ENCODE results near the gene MYL4. TPM values are rescaled to one million over a fixed set of nuclear protein-coding genes. Genes with fewer than 3 reads are reported as not detected.
"Not testable (repeated sequence)": the region's sequence is repeated elsewhere in the genome, so short reads cannot be mapped to it uniquely, and the experiment has no call there.

MYL4 gene
- total and polyA plus RNA-seq, 8 donors: 0.20 to 5.7 (median 1.7) TPM; not detected in 3

GRCh38 chr17:47179141-47179540 lies 30.0 kb upstream of the MYL4 start:
- TF ChIP-seq POLR2A (IDR thresholded peaks at IDR 0.05): no peak
- TF ChIP-seq CTCF (IDR thresholded peaks at IDR 0.05): no peak
- no peak for TF ChIP-seq POLR2AphosphoS5 (IDR thresholded peaks at IDR 0.05)
- no peak for TF ChIP-seq EP300 (IDR thresholded peaks at IDR 0.05)
- Histone ChIP-seq H3K4me1 (peaks cover 0 to 58% (median 27%) of the 10 kb centered on the region in 4 donors), H3K27ac (no peak overlapping the region), H3K4me3 (no peak overlapping the region), H3K36me3 (peaks cover 11 to 56% (median 47%) of the 10 kb centered on the region in 4 donors), H3K27me3 (no peaks in the 10 kb centered on the region), H3K9me3 (no peaks in the 10 kb centered on the region)
- WGBS, 5 donors: 78 to 100% (median 97%) methylated on average over 3 of the region's 3 CpGs
- no peak for DNase-seq
- intact Hi-C loops (cut with DNase I; ENCODE audit: low total_unique reads): no loop called here

GRCh38 chr17:47180337-47180736 lies 28.8 kb upstream of the MYL4 start:
- H3K27me3 ChIP-seq: no peaks in the 10 kb centered on the region
- no peaks in the 10 kb centered on the region for H3K9me3 ChIP-seq
- no peak overlapping the region for H3K27ac ChIP-seq
- TF ChIP-seq POLR2AphosphoS5 (IDR thresholded peaks at IDR 0.05): no peak
- no peak for TF ChIP-seq EP300 (IDR thresholded peaks at IDR 0.05)
- TF ChIP-seq CTCF (IDR thresholded peaks at IDR 0.05): no peak
- TF ChIP-seq POLR2A (IDR thresholded peaks at IDR 0.05): no peak
- 71 to 85% (median 72%) methylated on average over 1 of the region's 1 CpG for WGBS, 5 donors
- H3K4me3 ChIP-seq: no peak overlapping the region
- peaks cover 11 to 48% (median 40%) of the 10 kb centered on the region in 4 donors for H3K36me3 ChIP-seq
- intact Hi-C loops (cut with DNase I; ENCODE audit: low total_unique reads): no loop called here
- DNase-seq: no peak
- peaks cover 0 to 69% (median 33%) of the 10 kb centered on the region in 4 donors for H3K4me1 ChIP-seq

GRCh38 chr17:47180988-47181387 lies 28.2 kb upstream of the MYL4 start:
- intact Hi-C loops (cut with DNase I; ENCODE audit: low total_unique reads); H3K9me3 ChIP-seq; DNase-seq; H3K27me3 ChIP-seq; H3K4me3 ChIP-seq; H3K27ac ChIP-seq: not testable (repeated sequence)
- 97 to 100% (median 99%) methylated on average over 4 of the region's 4 CpGs for WGBS, 5 donors
- Histone ChIP-seq H3K4me1 (peaks cover 0 to 72% (median 38%) of the 10 kb centered on the region in 4 donors), H3K36me3 (peaks cover 11 to 42% (median 34%) of the 10 kb centered on the region in 4 donors)

- H3K9me3 ChIP-seq: no peaks in the 10 kb centered on the region
- no peak overlapping the region for H3K27ac ChIP-seq
- intact Hi-C loops (cut with DNase I; ENCODE audit: low total_unique reads): no loop called here
Measured at GRCh38 chr17:47184681-47185080, 24.5 kb upstream of the MYL4 start.

More at GRCh38 chr17:47184681-47185080, 24.5 kb upstream of the MYL4 start:
- peaks cover 8 to 13% (median 10%) of the 10 kb centered on the region in 4 donors for H3K36me3 ChIP-seq
- H3K27me3 ChIP-seq: no peaks in the 10 kb centered on the region
- H3K4me3 ChIP-seq: no peak overlapping the region
- TF ChIP-seq POLR2A (IDR thresholded peaks at IDR 0.05) (no peak), CTCF (IDR thresholded peaks at IDR 0.05) (no peak), POLR2AphosphoS5 (IDR thresholded peaks at IDR 0.05) (no peak), EP300 (IDR thresholded peaks at IDR 0.05) (no peak)
- peaks cover 19 to 73% (median 46%) of the 10 kb centered on the region in 4 donors for H3K4me1 ChIP-seq
- DNase-seq: no peak
- WGBS, 5 donors: 68 to 92% (median 80%) methylated on average over 6 of the region's 6 CpGs

Measured in stomach (tissue), 9 donors.